Type B pancreatic cell (in vitro differentiated cells): Measurements from ENCODE around the gene LGI2. TPM values are rescaled to one million over a fixed set of nuclear protein-coding genes. Genes with fewer than 3 reads are reported as not detected.
"Not testable (repeated sequence)": the region's sequence is repeated elsewhere in the genome, so short reads cannot be mapped to it uniquely, and the experiment has no call there.

ENCODE experiments used
- DNase-seq: peaks from one replicate; pipeline ENCODE4 v3.0.0; 2021; ENCODE audit warnings: mixed read lengths; ENCODE audit not compliant: unreplicated experiment; ENCODE audit errors: extremely low spot score
- H3K27ac Mint-ChIP-seq: 2 replicates; pipeline ENCODE4 v1.8.0; 2021; ENCODE audit warnings: mild to moderate bottlenecking, mixed read lengths
- H3K27me3 Mint-ChIP-seq: 2 replicates; pipeline ENCODE4 v1.8.0; 2021; ENCODE audit warnings: mixed read lengths
- H3K36me3 Mint-ChIP-seq: 2 replicates; pipeline ENCODE4 v1.8.0; 2021; ENCODE audit warnings: mixed read lengths
- H3K4me1 Mint-ChIP-seq: one replicate; pipeline ENCODE4 v1.8.0; 2021; ENCODE audit warnings: mixed read lengths; ENCODE audit not compliant: unreplicated experiment
- H3K4me3 Mint-ChIP-seq: 2 replicates; pipeline ENCODE4 v1.8.0; 2021; ENCODE audit warnings: mild to moderate bottlenecking, mixed read lengths
- H3K9me3 Mint-ChIP-seq: 2 replicates; pipeline ENCODE4 v1.8.0; 2021; ENCODE audit warnings: mixed read lengths
- CTCF ChIP-seq: fragments of 200-600 bp; sonication (generic); conservative IDR thresholded peaks from 2 replicates; pipeline ENCODE4 v1.5.0; 2021; ENCODE audit warnings: antibody characterized with exemption, mild to moderate bottlenecking
- total RNA-seq: library from RNA; stranded (reverse); gene quantifications from 2 replicates; pipeline ENCODE4 v1.2.1, GENCODE V29; 2021; ENCODE audit warnings: low replicate concordance

Gene LGI2
- total RNA-seq, 1 donor from 2014 or later = 5.4 TPM

- no peak for DNase-seq
- no peaks in the 10 kb centered on the region for H3K9me3 Mint-ChIP-seq
These were observed 28.1 kb upstream of the LGI2 start for GRCh38 chr4:25058796-25059195.

GRCh38 chr4:25057299-25057698 lies 26.6 kb upstream of the LGI2 start:
- TF ChIP-seq CTCF = no peak
- DNase-seq = no peak
- Mint-ChIP-seq H3K4me1 (peaks cover 6% of the 10 kb centered on the region), H3K4me3 (no peak overlapping the region), H3K36me3 (no peaks in the 10 kb centered on the region), H3K27me3 (no peaks in the 10 kb centered on the region), H3K27ac (no peak overlapping the region), H3K9me3 (no peaks in the 10 kb centered on the region)

More at GRCh38 chr4:25058796-25059195, 28.1 kb upstream of the LGI2 start:
- peaks cover 3% of the 10 kb centered on the region for H3K27me3 Mint-ChIP-seq
- no peaks in the 10 kb centered on the region for H3K36me3 Mint-ChIP-seq
- H3K4me1 Mint-ChIP-seq = peaks cover 6% of the 10 kb centered on the region
- no peak overlapping the region for H3K27ac Mint-ChIP-seq
- no peak overlapping the region for H3K4me3 Mint-ChIP-seq
- TF ChIP-seq CTCF = no peak

- H3K27me3 Mint-ChIP-seq, H3K36me3 Mint-ChIP-seq, DNase-seq, H3K9me3 Mint-ChIP-seq, H3K27ac Mint-ChIP-seq, H3K4me3 Mint-ChIP-seq, H3K4me1 Mint-ChIP-seq: not testable (repeated sequence)
These were observed 21.3 kb upstream of the LGI2 start for GRCh38 chr4:25052037-25052436.

- H3K4me3 Mint-ChIP-seq = no peak overlapping the region
These were observed 20.8 kb upstream of the LGI2 start for GRCh38 chr4:25051534-25051933.

GRCh38 chr4:25050370-25051078 lies 19.8 kb upstream of the LGI2 start:
- Mint-ChIP-seq H3K9me3 (no peaks in the 10 kb centered on the region), H3K27ac (no peak overlapping the region), H3K27me3 (peaks cover 5% of the 10 kb centered on the region), H3K4me3 (no peak overlapping the region), H3K4me1 (no peaks in the 10 kb centered on the region), H3K36me3 (no peaks in the 10 kb centered on the region)
- no peak for TF ChIP-seq CTCF
- DNase-seq = no peak

More at GRCh38 chr4:25051534-25051933, 20.8 kb upstream of the LGI2 start:
- no peaks in the 10 kb centered on the region for H3K36me3 Mint-ChIP-seq
- no peaks in the 10 kb centered on the region for H3K9me3 Mint-ChIP-seq
- no peak overlapping the region for H3K27ac Mint-ChIP-seq
- TF ChIP-seq CTCF = no peak
- no peak for DNase-seq
- H3K4me1 Mint-ChIP-seq = no peaks in the 10 kb centered on the region
- H3K27me3 Mint-ChIP-seq = peaks cover 4% of the 10 kb centered on the region

- peaks cover 53% of the 10 kb centered on the region for H3K27me3 Mint-ChIP-seq
- no peaks in the 10 kb centered on the region for H3K36me3 Mint-ChIP-seq
- no peak for TF ChIP-seq CTCF
- H3K4me3 Mint-ChIP-seq = no peak overlapping the region
- no peaks in the 10 kb centered on the region for H3K4me1 Mint-ChIP-seq
- no peak for DNase-seq
- H3K9me3 Mint-ChIP-seq = no peaks in the 10 kb centered on the region
- no peak overlapping the region for H3K27ac Mint-ChIP-seq
These were observed 12.8 kb upstream of the LGI2 start for GRCh38 chr4:25043548-25043947.
